ENCODE results near the gene CDC14A.

Gene CDC14A

GRCh38 chr1:100347009-100347966 lies 5.0 kb upstream of the CDC14A start:
- Mint-ChIP-seq H3K27ac (no peak overlapping the region), H3K4me1 (peaks cover 5% of the 10 kb centered on the region), H3K9me3 (no peaks in the 10 kb centered on the region), H3K4me3 (no peak overlapping the region), H3K27me3 (ENCODE audit: low read depth) (no peaks in the 10 kb centered on the region), H3K36me3 (ENCODE audit: low read depth) (no peaks in the 10 kb centered on the region)
- TF ChIP-seq, protein P1, sequence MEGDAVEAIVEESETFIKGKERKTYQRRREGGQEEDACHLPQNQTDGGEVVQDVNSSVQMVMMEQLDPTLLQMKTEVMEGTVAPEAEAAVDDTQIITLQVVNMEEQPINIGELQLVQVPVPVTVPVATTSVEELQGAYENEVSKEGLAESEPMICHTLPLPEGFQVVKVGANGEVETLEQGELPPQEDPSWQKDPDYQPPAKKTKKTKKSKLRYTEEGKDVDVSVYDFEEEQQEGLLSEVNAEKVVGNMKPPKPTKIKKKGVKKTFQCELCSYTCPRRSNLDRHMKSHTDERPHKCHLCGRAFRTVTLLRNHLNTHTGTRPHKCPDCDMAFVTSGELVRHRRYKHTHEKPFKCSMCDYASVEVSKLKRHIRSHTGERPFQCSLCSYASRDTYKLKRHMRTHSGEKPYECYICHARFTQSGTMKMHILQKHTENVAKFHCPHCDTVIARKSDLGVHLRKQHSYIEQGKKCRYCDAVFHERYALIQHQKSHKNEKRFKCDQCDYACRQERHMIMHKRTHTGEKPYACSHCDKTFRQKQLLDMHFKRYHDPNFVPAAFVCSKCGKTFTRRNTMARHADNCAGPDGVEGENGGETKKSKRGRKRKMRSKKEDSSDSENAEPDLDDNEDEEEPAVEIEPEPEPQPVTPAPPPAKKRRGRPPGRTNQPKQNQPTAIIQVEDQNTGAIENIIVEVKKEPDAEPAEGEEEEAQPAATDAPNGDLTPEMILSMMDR (IDR thresholded peaks at IDR 0.05; ENCODE audit: unreplicated experiment in 3 of 3) = no peak

DNA sequence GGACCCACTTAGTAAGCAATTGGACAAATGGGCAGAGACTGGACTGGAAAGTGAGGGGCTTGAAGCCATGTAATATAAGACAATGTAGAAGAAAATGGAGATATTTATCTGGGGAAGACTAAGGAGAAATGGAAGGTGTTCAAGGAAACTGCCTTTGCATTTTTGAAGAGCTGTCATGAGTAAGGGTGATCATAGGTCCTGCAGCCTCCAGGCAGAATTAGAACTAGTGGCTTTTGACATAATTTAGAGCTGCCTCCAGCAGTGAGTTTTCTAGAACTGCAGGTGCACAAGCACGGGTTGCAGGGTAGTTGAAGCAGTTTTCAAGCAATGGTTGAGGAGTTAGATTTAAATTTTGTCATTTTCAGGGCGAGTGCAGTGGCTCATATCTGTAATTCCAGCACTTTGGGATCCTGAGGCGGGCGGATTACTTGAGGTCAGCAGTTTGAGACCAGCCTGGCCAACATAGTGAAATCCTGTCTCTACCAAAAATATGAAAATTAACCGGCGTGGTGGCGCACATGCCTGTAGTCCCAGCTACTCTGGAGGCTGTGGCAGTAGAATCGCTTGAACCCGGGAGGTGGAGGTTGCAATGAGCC lies 3.7 kb upstream of the CDC14A start:
- no peaks in the 10 kb centered on the region for H3K27me3 Mint-ChIP-seq (ENCODE audit: low read depth)
- peak overlapping the region in 2 of 3 experiments; percentile 17 to 35 for H3K4me3 Mint-ChIP-seq
- TF ChIP-seq, protein P1 (IDR thresholded peaks at IDR 0.05; ENCODE audit: unreplicated experiment in 3 of 3) = no peak
- peaks cover 9% of the 10 kb centered on the region for H3K4me1 Mint-ChIP-seq
- peak overlapping the region in 2 of 3 experiments; percentile 6 to 40 for H3K27ac Mint-ChIP-seq
- no peaks in the 10 kb centered on the region for H3K9me3 Mint-ChIP-seq
- H3K36me3 Mint-ChIP-seq (ENCODE audit: low read depth) = no peaks in the 10 kb centered on the region

GRCh38 chr1:100349246-100349645 lies 3.1 kb upstream of the CDC14A start:
- H3K4me1 Mint-ChIP-seq = peaks cover 10% of the 10 kb centered on the region
- H3K4me3 Mint-ChIP-seq = no peak overlapping the region
- no peaks in the 10 kb centered on the region for H3K27me3 Mint-ChIP-seq (ENCODE audit: low read depth)
- H3K36me3 Mint-ChIP-seq (ENCODE audit: low read depth) = no peaks in the 10 kb centered on the region
- H3K27ac Mint-ChIP-seq = no peak overlapping the region
- no peaks in the 10 kb centered on the region for H3K9me3 Mint-ChIP-seq
- TF ChIP-seq, protein P1 (IDR thresholded peaks at IDR 0.05; ENCODE audit: unreplicated experiment in 3 of 3) = no peak

GRCh38 chr1:100350787-100351094 lies 1.6 kb upstream of the CDC14A start:
- Mint-ChIP-seq H3K4me1 (peaks cover 25% of the 10 kb centered on the region), H3K9me3 (no peaks in the 10 kb centered on the region), H3K27ac (peak overlapping the region; percentile 96 to 99 (median 99)), H3K27me3 (ENCODE audit: low read depth) (no peaks in the 10 kb centered on the region), H3K36me3 (ENCODE audit: low read depth) (peaks cover 9% of the 10 kb centered on the region), H3K4me3 (peak overlapping the region; percentile 94 to 100 (median 99))
- TF ChIP-seq, protein P1 (IDR thresholded peaks at IDR 0.05; ENCODE audit: unreplicated experiment in 3 of 3) = no peak

DNA sequence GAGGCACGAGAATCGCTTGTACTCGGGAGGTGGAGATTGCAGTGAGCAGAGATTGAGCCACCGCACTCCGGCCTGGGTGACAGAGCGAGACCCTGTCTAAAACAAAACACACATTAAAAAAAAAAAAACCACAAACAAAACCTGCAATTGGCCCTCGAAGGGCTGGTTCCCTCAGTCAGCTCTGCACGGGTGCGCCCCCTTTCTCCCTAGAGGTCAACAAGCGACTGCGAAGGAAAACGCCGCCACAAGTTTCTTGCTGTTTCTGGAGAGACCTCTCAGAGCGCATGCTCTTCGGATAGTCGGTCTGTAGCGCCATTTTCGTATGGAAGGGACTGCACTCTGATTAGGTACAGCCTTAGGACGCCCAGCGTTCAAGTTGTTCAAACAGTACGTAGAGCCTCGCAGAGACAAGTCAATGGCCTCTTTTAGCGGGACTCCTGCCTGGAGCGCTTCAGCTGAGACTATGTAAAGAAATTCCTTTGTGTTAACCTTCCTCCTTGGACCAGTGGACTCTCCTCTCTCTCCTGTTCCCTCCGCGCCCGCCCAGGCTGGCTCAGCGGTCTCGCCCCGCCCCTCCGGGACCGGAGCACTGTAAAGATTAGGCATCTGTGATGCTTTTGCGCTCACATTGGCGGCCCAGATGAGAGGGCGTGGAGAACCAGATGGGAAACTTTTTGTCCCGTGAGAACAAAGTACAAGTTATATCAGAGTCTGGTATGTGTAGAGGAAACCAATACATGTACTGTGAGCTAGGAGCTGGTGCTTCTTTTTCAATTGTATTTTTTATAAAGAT lies 1.0 kb upstream of the CDC14A start:
- H3K27me3 Mint-ChIP-seq (ENCODE audit: low read depth) = no peaks in the 10 kb centered on the region
- peaks cover 30% of the 10 kb centered on the region for H3K4me1 Mint-ChIP-seq
- peak overlapping the region; percentile 96 to 99 (median 99) for H3K27ac Mint-ChIP-seq
- peak overlapping the region; percentile 94 to 100 (median 99) for H3K4me3 Mint-ChIP-seq
- H3K9me3 Mint-ChIP-seq = no peaks in the 10 kb centered on the region
- H3K36me3 Mint-ChIP-seq (ENCODE audit: low read depth) = peaks cover 14% of the 10 kb centered on the region
- TF ChIP-seq, protein P1 (IDR thresholded peaks at IDR 0.05; ENCODE audit: unreplicated experiment in 3 of 3) = peak in 1 of 3 experiments; percentile 43

Measured in nephron (organoid).